Esophagus muscularis mucosa (tissue), 3 donors: Measurements from ENCODE around the gene ABCC5.

Experiments used
- CTCF ChIP-seq, 3 experiments: fragments of 200-600 bp in 2 of 3; fragments of 450-650 bp in 1 of 3; sonication (generic) in 2 of 3; IDR thresholded peaks; one replicate each; pipeline ENCODE4 v1.5.1; 2017 to 2019; ENCODE audit warnings: antibody characterized with exemption in 3 of 3, mild to moderate bottlenecking in 2 of 3, moderate library complexity in 1 of 3
- POLR2A ChIP-seq: fragments of 450-650 bp; IDR thresholded peaks from one replicate; pipeline ENCODE4 v1.6.1; 2017; ENCODE audit warnings: antibody characterized with exemption, moderate library complexity, mild to moderate bottlenecking, low read depth

- TF ChIP-seq POLR2A (no peak), CTCF (IDR thresholded peaks at IDR 0.05) (peak in 2 of 3 experiments; percentile 24 to 55)
Observed at GRCh38 chr3:184017672-184018423, at the start of gene ABCC5.
